HL-60 (cell line): ENCODE results near the gene PPIL4.

Experiments
- DNase-seq, 2 experiments: peaks; one replicate each; pipeline ENCODE4 v3.0.0-alpha.2; 2010 to 2020; ENCODE audit warnings: low read depth in 1 of 2, low spot score in 1 of 2
- H3K27ac ChIP-seq: fragments of 250-450 bp; sonication (Bioruptor Pico); replicated peaks from 2 replicates; pipeline ENCODE4 v1.5.1; 2020; ENCODE audit warnings: mild to moderate bottlenecking, moderate library complexity
- H3K27me3 ChIP-seq: fragments of 250-450 bp; sonication (Bioruptor Pico); 2 replicates; pipeline ENCODE4 v1.5.1; 2021; ENCODE audit warnings: mild to moderate bottlenecking, moderate library complexity; ENCODE audit not compliant: insufficient read depth, poor library complexity, severe bottlenecking
- H3K4me3 ChIP-seq: replicated peaks from 2 replicates; pipeline ENCODE4 v1.5.1; 2011; ENCODE audit warnings: mild to moderate bottlenecking, control low read depth, low read length; ENCODE audit not compliant: insufficient read depth
- CTCF ChIP-seq: IDR thresholded peaks from one replicate; pipeline ENCODE4 v1.5.1; 2011; ENCODE audit warnings: low read length, control low read depth, inconsistent platforms; ENCODE audit not compliant: insufficient read depth
- GABPA ChIP-seq: IDR thresholded peaks from 2 replicates; pipeline ENCODE4 v1.6.1; 2012; ENCODE audit warnings: low read depth
- POLR2AphosphoS5 ChIP-seq: IDR thresholded peaks from 2 replicates; pipeline ENCODE4 v1.6.1; 2012; ENCODE audit warnings: low read depth
- REST ChIP-seq: IDR thresholded peaks from 2 replicates; pipeline ENCODE4 v1.6.1; 2012; ENCODE audit warnings: low read depth; ENCODE audit not compliant: insufficient replicate concordance
- SPI1 ChIP-seq: IDR thresholded peaks from 2 replicates; pipeline ENCODE4 v1.6.1; 2012; ENCODE audit warnings: low read depth, mild to moderate bottlenecking, borderline replicate concordance

Gene PPIL4

GRCh38 chr6:149567194-149567586 lies 21.3 kb upstream of the PPIL4 start:
- no peaks in the 10 kb centered on the region for H3K27me3 ChIP-seq
- peak overlapping the region; percentile 94 for H3K4me3 ChIP-seq
- H3K27ac ChIP-seq = no peak overlapping the region
- no peak for DNase-seq
- TF ChIP-seq GABPA = no peak
- TF ChIP-seq CTCF = no peak
- TF ChIP-seq POLR2AphosphoS5 = no peak
- TF ChIP-seq REST = no peak
- no peak for TF ChIP-seq SPI1

- Histone ChIP-seq H3K4me3 (peak overlapping the region; percentile 94), H3K27me3 (no peaks in the 10 kb centered on the region), H3K27ac (peak overlapping the region; percentile 73)
- no peak for TF ChIP-seq CTCF
- TF ChIP-seq POLR2AphosphoS5 = no peak
- TF ChIP-seq SPI1 = no peak
- TF ChIP-seq REST = no peak
- TF ChIP-seq GABPA = no peak
- DNase-seq = peak in 1 of 2 experiments; percentile 53
These were observed 20.8 kb upstream of the PPIL4 start for GRCh38 chr6:149566410-149567193.

GRCh38 chr6:149565527-149566409 lies 19.9 kb upstream of the PPIL4 start, which contains the start of gene GINM1:
Gene GINM1 (plus strand): TSS chr6:149566375. CDS start chr6:149566415, 40 bp downstream.
- H3K27me3 ChIP-seq = no peaks in the 10 kb centered on the region
- peak; percentile 80 to 94 for DNase-seq
- TF ChIP-seq CTCF (peak; percentile 67), REST (no peak), GABPA (no peak), SPI1 (no peak; the same call in 1 of the 2 replicates), POLR2AphosphoS5 (peak; percentile 59; the same call in 1 of the 2 replicates)
- H3K4me3 ChIP-seq = peak within 1 kb of the TSS; percentile 94
- H3K27ac ChIP-seq = peak within 1 kb of the TSS; percentile 73
